Ureter (tissue), 1 donor: ENCODE measurements around the gene MC2R. TPM values are rescaled to one million over a fixed set of nuclear protein-coding genes. Genes with fewer than 3 reads are reported as not detected.

Experiments used
- total RNA-seq: library from RNA; stranded (reverse); gene quantifications from one replicate; pipeline ENCODE4 v1.2.4, GENCODE V29; 2023
- donor health status: DM: yes; HTN: yes; CAD: no.

MC2R gene
- total RNA-seq, 1 donor from 2014 or later: 0.60 TPM

Other genes starting within 250 kb of the MC2R start
- gene FAM210A, start 189.0 kb downstream of the MC2R start, total RNA-seq: 14.8 TPM
- gene RNMT, start 188.9 kb downstream of the MC2R start, total RNA-seq: 41.2 TPM
- not detected for gene MC5R, start 91.4 kb downstream of the MC2R start, total RNA-seq
- gene ZNF519, start 216.9 kb upstream of the MC2R start, total RNA-seq: 13.2 TPM